ENCODE measurements around the gene TMUB2.

The TMUB2 gene

GRCh38 chr17:44176671-44177501 is 9.9 kb upstream of the TMUB2 start:
- DNase-seq, result no peak

GRCh38 chr17:44177640-44178039 is 9.1 kb upstream of the TMUB2 start:
- no peak for DNase-seq

- no peak for DNase-seq
These were observed 8.6 kb upstream of the TMUB2 start for GRCh38 chr17:44178133-44178532.

GRCh38 chr17:44183024-44183423 is 3.7 kb upstream of the TMUB2 start:
- DNase-seq, result no peak

GRCh38 chr17:44184212-44184810 is 2.5 kb upstream of the TMUB2 start:
- DNase-seq, result no peak

- no peak for DNase-seq
These were observed 543 bp downstream of the TMUB2 start for GRCh38 chr17:44187131-44187899.

GRCh38 chr17:44188576-44189403 is 2.0 kb downstream of the TMUB2 start:
- no peak for DNase-seq

GRCh38 chr17:44190481-44190880 is 3.7 kb downstream of the TMUB2 start:
- DNase-seq, result no peak

GRCh38 chr17:44191369-44191768 is 4.6 kb downstream of the TMUB2 start:
- no peak for DNase-seq

- DNase-seq, result no peak
These were observed 5.2 kb downstream of the TMUB2 start for GRCh38 chr17:44191941-44192496.

GRCh38 chr17:44192750-44193149 is 6.0 kb downstream of the TMUB2 start:
- no peak for DNase-seq

- DNase-seq, result no peak
These were observed 6.7 kb downstream of the TMUB2 start for GRCh38 chr17:44193326-44194084.

- no peak for DNase-seq
These were observed 10.3 kb downstream of the TMUB2 start for GRCh38 chr17:44197107-44197506.

- DNase-seq, result peak in 1 of 2 experiments; percentile 34
These were observed 11.4 kb downstream of the TMUB2 start for GRCh38 chr17:44197980-44198720.

GRCh38 chr17:44198721-44199552 is 12.2 kb downstream of the TMUB2 start:
- peak in 1 of 2 experiments; percentile 43 for DNase-seq

GRCh38 chr17:44199553-44200477 is 13.0 kb downstream of the TMUB2 start, which contains the start of gene ATXN7L3:
TSS of gene ATXN7L3 (minus strand) at chr17:44199884. CDS start at chr17:44198070, 1,814 bp downstream.
- DNase-seq, result peak; percentile 86 to 95

- DNase-seq, result no peak
These were observed 13.8 kb downstream of the TMUB2 start for GRCh38 chr17:44200478-44201155.

GRCh38 chr17:44202756-44203155 is 16.0 kb downstream of the TMUB2 start:
- no peak for DNase-seq
